Right forelimb (tissue), 1 donor: ENCODE measurements around the gene RELT.

Source experiments
- DNase-seq: peaks from one replicate; pipeline ENCODE4 v3.0.0-alpha.2; 2018

RELT gene

GRCh38 chr11:73348838-73349237, 27.4 kb upstream of the RELT start:
- DNase-seq: no peak

- no peak for DNase-seq
These were observed 26.6 kb upstream of the RELT start for GRCh38 chr11:73349633-73350032.

- no peak for DNase-seq
These were observed 25.1 kb upstream of the RELT start for GRCh38 chr11:73350908-73351636.

- DNase-seq: no peak
These were observed 22.8 kb upstream of the RELT start for GRCh38 chr11:73353422-73353821.

- DNase-seq: no peak
These were observed 21.1 kb upstream of the RELT start for GRCh38 chr11:73355109-73355508.

GRCh38 chr11:73356979-73357860, 19.0 kb upstream of the RELT start:
- no peak for DNase-seq

GRCh38 chr11:73358071-73358470, 18.1 kb upstream of the RELT start:
- no peak for DNase-seq

- no peak for DNase-seq
These were observed 16.9 kb upstream of the RELT start for GRCh38 chr11:73359341-73359740.

- DNase-seq: no peak
These were observed 16.1 kb upstream of the RELT start for GRCh38 chr11:73359930-73360742.

- DNase-seq: no peak
These were observed 15.3 kb upstream of the RELT start for GRCh38 chr11:73360743-73361369.

- no peak for DNase-seq
These were observed 14.0 kb upstream of the RELT start for GRCh38 chr11:73361953-73362776.

- no peak for DNase-seq
These were observed 13.1 kb upstream of the RELT start for GRCh38 chr11:73363147-73363546.

GRCh38 chr11:73365352-73366264, 10.6 kb upstream of the RELT start:
- no peak for DNase-seq

GRCh38 chr11:73366265-73366610, 10.0 kb upstream of the RELT start:
- DNase-seq: no peak

- no peak for DNase-seq
These were observed 9.2 kb upstream of the RELT start for GRCh38 chr11:73366953-73367352.

- DNase-seq: no peak
These were observed 8.6 kb upstream of the RELT start for GRCh38 chr11:73367482-73368024.

- no peak for DNase-seq
These were observed 3.7 kb upstream of the RELT start for GRCh38 chr11:73372375-73372993.

GRCh38 chr11:73374151-73374550, 2.0 kb upstream of the RELT start:
- DNase-seq: no peak

- DNase-seq: no peak
These were observed 404 bp upstream of the RELT start for GRCh38 chr11:73375830-73376159.
